Renal cortex interstitium (tissue), 11 donors: ENCODE results near the gene NTRK3. TPM values are rescaled to one million over a fixed set of nuclear protein-coding genes. Genes with fewer than 3 reads are reported as not detected.

Experiments
- DNase-seq, 11 donors: peaks; one replicate each; pipeline ENCODE4 v3.0.0-alpha.2; 2013; ENCODE audit warnings: low read depth in 9 of 11, low spot score in 4 of 11; ENCODE audit errors: extremely low read depth in 1 of 11
- polyA plus RNA-seq, 3 donors: library from polyadenylated mRNA; unstranded; fragments of 120-200 nt; gene quantifications; one replicate each; pipeline ENCODE4 v1.2.1, GENCODE V29; 2013; ENCODE audit not compliant: insufficient read length in 3 of 3

NTRK3 gene
- polyA plus RNA-seq, 3 donors, result 9.1 to 19.2 (median 13.7) TPM

DNA sequence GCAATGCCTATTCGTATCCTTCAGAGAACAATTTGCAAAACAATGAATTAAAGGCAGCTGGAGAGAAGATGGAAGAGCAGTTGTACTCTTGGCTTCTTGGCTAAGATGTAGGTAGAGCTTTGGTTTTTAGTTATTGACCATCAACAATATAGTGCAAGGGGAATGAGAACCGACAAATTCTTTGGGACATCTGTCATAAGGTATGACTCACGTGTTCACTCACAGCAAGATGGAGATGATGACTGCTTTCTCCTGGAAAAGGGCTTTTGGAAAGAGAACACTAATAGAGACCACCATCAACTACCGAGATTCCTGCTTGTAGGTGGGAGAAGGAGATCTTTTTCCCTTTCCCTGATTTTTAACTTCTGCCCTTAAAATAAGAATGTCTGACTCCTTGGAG lies 234.9 kb downstream of the NTRK3 start:
- no peak for DNase-seq

DNA sequence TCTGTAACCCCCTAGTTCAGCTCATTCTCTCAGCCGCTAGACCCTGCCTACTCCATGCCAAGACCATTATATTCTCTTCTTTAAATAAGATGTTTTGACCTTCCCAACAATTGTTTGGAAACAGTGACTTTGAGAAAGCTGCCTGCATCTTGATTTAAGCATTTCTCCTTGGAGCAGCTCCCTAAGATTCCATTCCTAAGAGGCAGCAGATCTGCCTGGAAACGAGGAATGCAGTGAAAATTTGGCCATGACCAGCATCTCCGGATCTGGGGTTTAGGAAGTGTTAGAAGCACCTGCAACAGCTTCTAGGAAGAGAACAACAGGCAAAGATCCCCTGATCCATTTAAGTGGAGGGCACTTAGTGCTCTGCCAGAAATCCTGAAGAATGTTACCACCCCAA lies 235.7 kb downstream of the NTRK3 start:
- no peak for DNase-seq

DNA sequence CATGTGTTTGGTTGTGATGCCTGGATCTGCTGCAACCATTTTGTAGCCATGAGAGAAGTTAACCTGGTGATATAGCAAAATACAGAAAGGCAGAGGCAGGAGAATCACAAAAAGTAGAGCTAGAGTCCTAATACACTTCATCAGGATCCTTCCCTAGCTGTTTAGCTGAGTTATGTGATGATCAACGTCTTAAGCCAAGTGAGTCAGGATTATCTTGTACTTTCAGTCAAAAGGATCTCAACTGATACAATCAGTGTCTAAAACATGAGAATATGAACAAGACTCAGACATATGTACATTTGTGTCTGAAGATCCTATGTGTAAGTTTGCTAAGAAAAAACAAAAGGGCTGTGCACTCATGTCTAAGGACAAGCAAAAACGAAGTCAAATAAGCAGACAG lies 236.9 kb downstream of the NTRK3 start:
- DNase-seq, result no peak

DNA sequence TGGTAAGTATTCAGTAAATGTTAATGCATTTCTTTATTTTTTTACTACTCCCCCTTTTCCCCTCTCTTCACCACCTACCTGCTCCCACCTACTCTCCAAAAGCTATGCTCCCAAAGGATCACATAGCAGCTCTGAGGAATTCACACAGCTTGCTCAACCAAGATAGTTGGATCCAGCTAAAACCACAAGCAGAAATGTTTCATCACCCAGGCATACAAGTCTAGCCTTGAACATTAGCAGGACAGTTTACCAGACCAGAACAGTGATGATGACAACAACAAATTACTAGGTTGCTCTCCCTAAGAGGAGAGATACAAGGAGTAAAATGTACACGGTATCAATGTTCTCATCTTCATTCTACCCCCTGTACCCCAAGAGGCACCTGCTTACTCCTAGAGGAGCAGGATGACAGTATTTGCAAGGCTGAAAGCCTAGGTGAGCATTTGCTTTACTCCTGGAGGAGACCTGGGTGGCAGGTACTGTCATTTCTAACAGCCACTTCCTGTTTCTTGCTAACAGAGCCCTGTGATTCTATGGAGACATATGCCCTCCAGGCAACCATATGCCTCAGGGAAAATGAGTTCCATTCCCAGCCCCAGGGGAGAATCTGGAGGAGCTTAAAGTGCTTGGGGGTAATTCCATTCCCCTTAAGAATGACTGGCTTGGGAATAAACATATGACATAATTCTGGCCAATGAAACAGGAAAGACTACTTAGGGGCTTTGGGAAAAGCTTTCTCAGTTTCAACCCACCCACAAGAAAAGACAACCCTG lies 237.5 kb downstream of the NTRK3 start:
- no peak for DNase-seq

DNA sequence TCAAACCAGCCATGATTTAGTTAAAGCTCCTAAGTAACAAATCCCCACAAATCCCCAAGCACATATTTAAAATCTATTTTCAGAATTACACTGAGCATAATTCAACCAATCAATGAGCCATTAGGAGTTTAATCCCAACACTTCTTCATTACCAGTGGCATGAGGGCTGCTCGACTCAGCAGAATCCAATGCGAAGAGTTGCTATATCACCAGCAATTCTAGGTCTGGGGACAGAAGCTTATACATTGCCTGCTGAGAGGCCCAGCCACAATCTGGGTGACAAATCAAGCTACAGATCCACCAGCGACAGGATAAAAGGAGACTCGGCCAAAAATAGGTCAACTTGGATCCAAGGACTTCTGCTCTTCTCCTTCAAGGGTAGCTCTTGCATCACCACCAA lies 238.8 kb downstream of the NTRK3 start:
- DNase-seq, result no peak

DNA sequence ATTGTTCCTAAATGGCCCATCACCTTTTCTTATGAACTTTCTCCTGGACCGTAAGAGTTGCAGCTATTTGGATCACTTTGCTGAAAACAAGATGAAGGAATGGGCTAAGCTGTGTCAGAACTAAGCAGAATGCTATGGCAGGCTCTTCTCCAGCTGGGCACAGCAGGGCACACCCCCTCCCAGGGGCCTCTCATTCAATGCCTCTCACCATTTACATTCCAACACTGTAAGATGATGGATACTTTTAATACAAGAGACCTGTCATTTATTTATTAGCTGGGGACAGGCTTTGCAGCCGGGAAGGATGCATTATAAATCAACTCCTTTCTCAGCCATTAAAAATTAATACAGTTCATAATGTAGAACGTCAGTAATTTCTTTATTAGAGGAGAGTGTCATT lies 240.1 kb downstream of the NTRK3 start:
- DNase-seq, result no peak

DNA sequence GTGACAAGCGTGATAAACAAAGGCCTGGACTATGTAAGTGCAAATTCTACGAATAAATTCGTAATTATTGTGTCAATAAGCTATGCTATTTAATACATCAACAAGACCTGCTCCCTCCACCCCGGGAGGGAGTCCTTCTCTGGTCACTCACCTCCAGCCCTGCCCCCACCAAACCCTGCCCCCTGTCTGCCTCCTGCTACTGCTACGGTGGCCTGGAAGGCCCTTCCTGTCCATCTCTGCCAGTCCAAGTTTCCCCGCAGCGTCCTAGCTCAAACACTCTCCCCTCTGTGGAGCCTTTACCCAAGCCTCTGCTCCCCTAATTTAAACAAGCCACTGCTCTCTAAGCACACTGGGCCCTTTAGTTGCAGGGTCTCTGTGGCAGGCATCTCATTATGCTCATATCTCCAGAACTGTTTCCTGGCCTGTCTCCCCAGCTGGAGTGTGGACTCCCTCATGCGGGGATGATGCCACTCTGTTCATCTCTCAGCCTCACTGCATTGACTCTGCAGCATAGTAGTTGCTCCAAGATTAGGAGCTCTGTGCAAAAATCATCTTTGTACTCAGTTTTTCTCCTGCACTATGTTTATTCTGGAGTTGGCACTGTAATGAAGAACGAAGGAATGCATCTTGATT lies 241.2 kb downstream of the NTRK3 start:
- no peak for DNase-seq

DNA sequence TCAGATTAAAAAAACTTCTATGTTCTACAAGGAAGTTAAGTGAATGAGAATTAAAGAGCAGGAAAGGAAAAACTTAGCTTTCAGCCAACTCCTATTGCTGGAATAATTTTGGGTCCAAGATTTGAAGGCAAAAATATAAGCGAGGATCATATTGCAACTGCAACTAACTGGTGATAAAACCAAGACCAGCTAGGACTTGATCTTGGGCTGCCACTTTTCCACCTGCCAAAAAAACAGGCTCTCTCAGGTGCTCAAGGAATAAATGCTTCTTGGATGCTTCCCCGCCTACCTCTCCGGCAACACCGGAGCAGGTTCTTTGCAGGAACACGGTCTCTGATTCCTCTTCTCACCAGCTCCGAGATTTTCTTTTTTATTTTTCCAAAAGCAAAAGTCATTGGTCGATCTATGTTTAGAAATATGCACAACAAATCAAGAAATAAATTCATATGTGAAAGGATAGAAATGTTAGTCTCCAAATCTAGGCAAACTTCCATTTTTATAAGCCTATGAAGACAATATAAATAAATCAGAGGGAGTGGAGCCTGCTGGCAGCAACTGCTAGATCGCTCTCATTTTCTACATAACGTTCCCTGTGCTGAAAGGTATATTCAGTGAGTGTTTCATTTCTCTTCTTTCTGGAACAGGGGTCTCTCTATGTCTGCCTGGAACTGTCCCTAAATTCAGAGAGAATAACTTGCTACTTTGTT lies 241.9 kb downstream of the NTRK3 start:
- no peak for DNase-seq

DNA sequence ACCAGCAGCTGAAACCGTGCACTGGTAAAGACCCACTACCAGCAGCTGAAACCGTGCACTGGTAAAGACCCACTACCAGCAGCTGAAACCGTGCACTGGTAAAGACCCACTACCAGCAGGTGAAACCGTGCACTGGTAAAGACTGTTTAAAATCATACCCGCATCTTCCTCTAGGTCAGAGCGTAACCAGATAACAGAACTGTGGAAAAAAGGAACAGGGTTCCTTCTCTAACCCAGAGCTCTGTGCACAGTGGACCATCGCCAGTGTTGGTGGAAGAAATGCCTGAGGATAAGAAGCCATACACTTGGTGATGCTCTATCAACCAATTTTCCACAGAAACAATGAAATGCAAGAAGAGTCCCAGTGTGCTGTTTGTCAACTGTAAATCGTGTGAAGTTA lies 243.4 kb downstream of the NTRK3 start:
- DNase-seq, result no peak

DNA sequence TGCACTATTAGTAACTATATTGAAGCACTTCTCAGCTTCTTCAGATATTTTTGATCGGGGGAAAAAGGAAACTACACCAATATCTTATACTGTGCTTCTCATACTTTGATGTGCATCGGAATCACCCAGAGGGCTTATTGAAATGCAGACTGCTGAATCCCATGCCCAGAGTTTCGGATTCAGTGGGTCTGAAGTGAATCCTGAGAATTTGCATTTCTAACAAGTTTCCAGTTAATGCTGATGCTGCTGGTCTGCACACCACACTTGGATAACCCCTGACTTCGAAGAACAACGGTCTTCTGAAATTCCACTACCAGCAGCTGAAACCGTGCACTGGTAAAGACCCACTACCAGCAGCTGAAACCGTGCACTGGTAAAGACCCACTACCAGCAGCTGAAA lies 243.9 kb downstream of the NTRK3 start:
- DNase-seq, result no peak

DNA sequence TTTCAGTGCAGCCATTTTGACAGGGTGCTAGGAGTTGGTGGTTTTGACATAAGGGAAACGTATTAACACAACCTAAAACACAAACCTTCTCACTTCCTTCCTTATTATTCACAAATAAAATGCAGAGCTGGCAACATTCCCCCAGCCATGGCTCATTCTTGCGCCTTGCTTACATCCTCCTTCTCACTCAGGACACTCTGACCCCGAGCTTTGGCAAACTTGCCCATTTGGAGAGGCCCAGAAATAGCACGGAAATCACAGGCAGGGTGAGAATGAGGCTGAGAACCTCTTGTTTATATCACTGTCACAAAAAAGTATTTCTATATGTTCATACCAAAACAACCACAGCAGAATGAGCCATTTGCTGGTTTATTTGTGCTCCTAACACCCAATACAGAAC lies 244.3 kb downstream of the NTRK3 start:
- DNase-seq, result no peak

DNA sequence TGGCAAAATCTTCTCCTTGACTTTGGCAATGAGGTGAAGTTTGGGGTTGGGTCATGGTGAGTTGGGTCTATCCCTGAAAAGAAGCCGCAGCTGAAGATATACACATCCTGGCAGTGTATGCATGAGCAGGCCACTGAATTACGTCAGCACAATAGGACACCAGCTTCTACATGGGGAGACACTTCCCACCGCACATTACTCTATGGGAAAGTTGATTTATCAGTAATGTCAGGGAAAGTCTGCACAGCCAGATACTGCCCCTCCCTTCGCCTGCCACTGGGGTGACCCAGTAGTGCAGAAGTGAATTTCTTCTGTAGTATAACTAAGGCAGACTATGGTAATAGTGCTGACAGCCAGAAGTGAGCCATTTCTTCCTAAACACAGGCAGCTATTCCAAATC lies 245.0 kb downstream of the NTRK3 start:
- DNase-seq, result no peak

DNA sequence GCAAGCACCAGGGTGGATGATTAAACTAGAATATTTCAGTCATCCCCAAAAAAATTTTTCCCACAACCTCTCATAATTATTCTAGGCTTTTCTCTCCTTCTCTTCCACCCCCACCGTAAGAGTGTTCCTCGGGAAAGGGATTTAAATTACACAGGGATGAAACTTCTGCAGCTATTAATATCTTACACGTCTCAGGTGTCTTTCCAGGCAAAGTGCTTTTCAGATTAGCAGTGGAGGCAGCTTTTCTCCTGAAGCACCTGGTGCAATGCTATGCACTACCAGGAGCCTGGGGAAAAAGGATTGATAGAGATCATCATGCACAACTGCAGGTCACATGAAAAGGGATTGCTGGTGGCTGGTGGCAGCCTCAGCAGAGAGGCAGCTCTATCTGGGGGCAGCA lies 250.4 kb downstream of the NTRK3 start:
- DNase-seq, result no peak

DNA sequence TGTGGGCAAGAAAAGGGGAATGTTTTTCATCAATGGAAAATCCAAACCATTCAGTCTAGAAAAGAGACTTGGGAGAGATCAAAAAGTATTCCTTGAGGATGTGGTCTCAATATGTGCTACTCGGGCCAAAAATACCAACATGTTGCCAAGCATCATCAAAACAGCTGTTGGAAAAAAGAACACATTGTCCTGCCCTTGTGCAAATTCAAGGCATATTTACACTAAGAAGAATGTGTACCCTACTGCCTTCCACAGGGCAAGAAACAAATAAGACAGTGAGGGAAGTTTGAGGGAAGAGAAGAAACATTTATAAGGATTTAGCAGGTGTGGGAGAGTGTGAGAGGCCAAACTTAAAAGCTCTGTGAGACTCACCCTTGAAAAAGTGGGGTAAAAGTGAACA lies 252.1 kb downstream of the NTRK3 start:
- no peak for DNase-seq

DNA sequence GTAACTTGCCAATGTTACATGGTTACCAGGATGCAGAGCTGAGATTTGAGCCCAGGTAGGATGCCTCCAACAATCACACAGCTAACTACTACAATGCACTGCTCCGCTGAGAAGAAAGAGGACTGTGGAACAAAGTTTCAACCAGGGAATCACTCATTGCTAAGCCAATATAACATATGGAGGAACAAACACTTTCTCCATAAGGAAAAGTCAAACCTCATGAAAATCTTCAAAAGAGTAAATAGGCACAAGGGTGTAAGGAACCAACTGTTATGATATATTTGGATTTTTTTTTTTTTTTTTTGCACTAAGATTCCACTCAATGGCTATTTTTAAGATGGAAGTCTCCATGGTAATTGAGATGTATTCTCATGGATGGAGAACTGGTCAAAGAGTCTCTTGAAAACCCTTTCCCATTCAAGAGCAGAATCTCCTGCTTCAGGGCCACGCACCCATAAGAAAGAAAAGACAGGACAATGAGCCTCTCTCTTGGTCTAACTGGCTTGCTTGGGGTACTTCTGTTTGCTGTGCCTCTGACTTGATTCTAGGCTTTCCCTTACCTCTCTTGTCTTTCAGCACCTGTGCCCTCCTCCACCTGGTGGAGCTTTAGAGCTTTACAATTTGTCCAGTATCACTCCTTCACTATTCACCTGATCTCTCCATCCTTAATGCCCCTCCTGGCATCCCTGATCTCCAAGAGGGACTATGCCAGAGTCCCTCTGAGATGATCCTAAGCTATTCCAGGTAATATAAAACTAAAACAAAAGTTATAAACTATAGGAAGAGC lies 252.8 kb downstream of the NTRK3 start:
- no peak for DNase-seq

DNA sequence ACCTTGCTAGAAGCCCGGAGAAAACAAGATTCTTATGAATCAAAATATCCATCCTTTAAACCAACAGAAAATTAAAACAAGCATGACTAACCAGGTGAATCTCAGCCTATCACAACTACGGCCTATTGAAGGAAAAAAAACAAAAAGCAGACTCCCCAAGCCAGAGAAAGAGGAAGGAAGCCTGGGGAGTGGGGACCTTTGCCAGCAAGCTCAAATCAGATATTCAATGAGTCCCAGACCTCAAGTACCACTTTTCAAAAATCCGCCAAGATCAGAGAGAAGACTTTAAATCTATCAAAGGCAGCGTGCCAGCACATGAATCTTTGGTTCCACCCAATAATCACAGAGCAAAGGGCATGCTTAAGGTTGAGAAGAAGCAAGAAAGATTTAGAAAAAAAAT lies 253.8 kb downstream of the NTRK3 start:
- no peak for DNase-seq

DNA sequence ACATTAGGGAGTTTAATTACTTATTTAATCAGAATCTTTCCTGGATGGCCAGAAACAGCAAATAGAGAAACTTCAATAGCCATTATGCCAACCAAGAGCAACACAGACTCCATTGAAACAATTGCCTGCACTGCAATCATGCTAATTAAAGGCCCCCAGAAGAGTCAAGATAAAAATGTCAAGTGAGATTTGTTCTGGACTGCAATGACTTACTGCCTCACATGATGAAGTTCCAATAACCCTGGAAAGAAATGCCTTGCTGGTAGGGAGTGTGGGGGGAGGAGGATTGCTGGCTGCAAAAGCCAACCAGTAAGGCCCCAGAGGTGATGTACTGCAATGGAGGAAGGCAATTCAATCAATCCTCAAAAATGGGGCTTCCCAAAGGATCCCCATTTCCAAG lies 257.9 kb downstream of the NTRK3 start:
- no peak for DNase-seq

DNA sequence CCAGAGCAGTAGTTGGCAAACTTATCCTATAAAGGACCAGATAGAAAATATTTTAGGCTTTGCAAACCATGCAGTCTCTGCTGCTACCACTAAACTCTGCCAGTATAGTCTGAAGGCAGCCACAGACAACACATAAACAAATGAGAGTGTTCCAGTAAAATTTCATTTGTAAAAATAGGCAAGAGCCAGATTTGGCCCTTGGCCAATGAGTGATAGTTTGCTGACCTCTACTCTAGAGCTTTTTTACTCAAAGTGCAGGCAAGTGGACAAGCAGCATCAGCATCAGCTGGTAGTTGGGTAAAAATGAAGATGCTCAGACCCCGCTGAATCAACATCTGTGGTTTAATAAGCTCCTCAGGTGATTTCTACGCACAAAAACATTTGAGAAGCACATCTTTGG lies 269.8 kb downstream of the NTRK3 start:
- DNase-seq, result no peak

DNA sequence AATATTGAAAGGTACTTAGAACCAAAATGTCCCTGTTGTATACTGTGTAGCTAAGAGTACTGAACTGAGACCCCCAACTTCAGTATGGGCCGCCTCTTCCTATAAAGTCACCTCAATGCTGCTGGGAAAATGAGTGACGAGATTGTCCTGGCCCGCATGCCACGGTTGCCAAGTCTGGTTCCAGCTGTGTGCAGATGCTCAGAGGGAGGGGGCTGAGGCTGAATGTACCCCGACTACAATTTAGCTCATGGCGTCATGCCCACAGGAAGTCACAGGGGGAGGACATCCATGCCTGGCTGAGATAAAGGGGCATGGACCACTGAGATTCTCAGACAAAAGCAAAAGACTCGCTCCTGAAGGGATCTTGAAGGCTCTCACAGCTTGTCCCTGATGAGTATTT lies 271.1 kb downstream of the NTRK3 start:
- DNase-seq, result no peak

DNA sequence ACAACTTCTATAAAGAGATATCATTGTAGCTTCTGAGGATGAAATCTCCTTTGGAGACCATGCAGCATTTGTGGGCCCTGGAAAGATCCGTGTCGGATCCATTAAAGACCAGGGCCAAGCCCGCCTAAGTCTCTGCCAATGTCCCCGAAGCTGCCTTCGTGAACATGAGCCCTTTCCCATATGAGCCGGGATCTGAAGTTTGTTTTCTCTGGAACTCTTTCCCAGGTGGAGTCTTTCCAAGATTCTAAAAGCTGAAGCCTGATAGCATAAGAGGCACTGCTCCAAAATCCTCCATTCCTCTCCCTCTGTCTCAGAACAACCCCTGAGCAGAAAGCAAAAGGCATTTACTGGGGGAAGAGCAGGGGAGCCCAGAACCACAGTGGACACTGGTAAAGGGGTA lies 274.6 kb downstream of the NTRK3 start:
- DNase-seq, result peak in 6 of 11 donors; percentile 4 to 42 (median 14)
